Testis (tissue), 3 donors: Measurements from ENCODE around the gene TBC1D17. TPM values are rescaled to one million over a fixed set of nuclear protein-coding genes. Genes with fewer than 3 reads are reported as not detected.

Experiments used
- DNase-seq: peaks from one replicate; pipeline ENCODE4 v3.0.0-alpha.2; 2019
- H3K27ac ChIP-seq, 2 donors: fragments of 200-600 bp; sonication (generic); one replicate each; pipeline ENCODE4 v1.5.1; 2019
- H3K27me3 ChIP-seq: fragments of 200-600 bp; sonication (generic); one replicate; pipeline ENCODE4 v1.5.1; 2019
- H3K36me3 ChIP-seq: fragments of 200-600 bp; sonication (generic); one replicate; pipeline ENCODE4 v1.5.1; 2017; ENCODE audit warnings: low read depth; ENCODE audit errors: missing control alignments
- H3K4me1 ChIP-seq: fragments of 200-600 bp; sonication (generic); one replicate; pipeline ENCODE4 v1.5.1; 2019
- H3K4me3 ChIP-seq, 2 donors: fragments of 200-600 bp; sonication (generic); one replicate each; pipeline ENCODE4 v1.5.1; 2017 to 2019
- H3K9me3 ChIP-seq: fragments of 200-600 bp; sonication (generic); one replicate; pipeline ENCODE4 v1.5.1; 2017
- CTCF ChIP-seq, 3 experiments: fragments of 450-650 bp in 2 of 3; fragments of 200-600 bp in 1 of 3; sonication (generic) in 1 of 3; IDR thresholded peaks; one replicate each; pipeline ENCODE4 v1.5.1; 2016 to 2019; ENCODE audit warnings: antibody characterized with exemption in 3 of 3, mild to moderate bottlenecking in 2 of 3, moderate library complexity in 1 of 3
- POLR2A ChIP-seq: fragments of 450-650 bp; IDR thresholded peaks from one replicate; pipeline ENCODE4 v1.6.1; 2017; ENCODE audit warnings: antibody characterized with exemption, mild to moderate bottlenecking, moderate library complexity
- WGBS, 2 donors: methylation state at CpG; one replicate each; pipeline ENCODE4 v1.1.5; 2018; 5-methylcytosine and 5-hydroxymethylcytosine counted together
- intact Hi-C: fragments of 100-400 bp; cut with DNase I; formaldehyde crosslinking; loops from one replicate; pipeline ENCODE4 v1.15.1; 2023; ENCODE audit warnings: low total_unique reads
- polyA plus RNA-seq: library from polyadenylated mRNA; stranded (reverse); fragments of 350-450 nt; fragmentation: Illumina TruSeq; extraction: RNeasy Lipid Tissue Mini Kit (QIAGEN cat#74804); gene quantifications from one replicate; pipeline ENCODE4 v1.2.3, GENCODE V29; 2014; ENCODE audit warnings: low read depth, low replicate concordance; ENCODE audit not compliant: insufficient read depth
- total RNA-seq, 2 donors: library from RNA; depleted of rRNA; stranded (reverse); fragments of >200 nt; gene quantifications; one replicate each; pipeline ENCODE4 v1.2.3, GENCODE V29; 2016

Gene TBC1D17
- total and polyA plus RNA-seq, 3 donors from 2014 or later, result 31.1 to 49.1 (median 47.2) TPM

- no peak for DNase-seq
- peaks cover 3% of the 10 kb centered on the region for H3K36me3 ChIP-seq
- intact Hi-C loops, result no loop called here
Observed at GRCh38 chr19:49837009-49837310, 40.5 kb upstream of the TBC1D17 start.

GRCh38 chr19:49837425-49837824 is 40.1 kb upstream of the TBC1D17 start:
- Histone ChIP-seq H3K9me3 (no peaks in the 10 kb centered on the region), H3K4me3 (no peak overlapping the region), H3K36me3 (peaks cover 3% of the 10 kb centered on the region), H3K27ac (no peak overlapping the region), H3K4me1 (no peaks in the 10 kb centered on the region), H3K27me3 (no peaks in the 10 kb centered on the region)
- DNase-seq, result no peak
- no peak for TF ChIP-seq CTCF (IDR thresholded peaks at IDR 0.05)
- WGBS, 2 donors, result 96 to 97% methylated on average over 9 of the region's 9 CpGs
- intact Hi-C loops, result no loop called here

More at GRCh38 chr19:49837009-49837310, 40.5 kb upstream of the TBC1D17 start:
- Histone ChIP-seq H3K4me1 (no peaks in the 10 kb centered on the region), H3K27me3 (no peaks in the 10 kb centered on the region), H3K27ac (no peak overlapping the region), H3K9me3 (no peaks in the 10 kb centered on the region), H3K4me3 (no peak overlapping the region)
- 93 to 94% methylated on average over 2 to 5 of the region's 5 CpGs for WGBS, 2 donors
- TF ChIP-seq POLR2A (no peak), CTCF (IDR thresholded peaks at IDR 0.05) (no peak)

GRCh38 chr19:49838885-49839588 is 38.5 kb upstream of the TBC1D17 start:
- intact Hi-C loops, result no loop called here
- no peaks in the 10 kb centered on the region for H3K9me3 ChIP-seq
- no peak for DNase-seq
- H3K27me3 ChIP-seq, result no peaks in the 10 kb centered on the region
- WGBS, 2 donors, result 88 to 91% methylated on average over 16 to 18 of the region's 18 CpGs
- H3K4me1 ChIP-seq, result no peaks in the 10 kb centered on the region
- no peak overlapping the region for H3K27ac ChIP-seq
- H3K36me3 ChIP-seq, result peaks cover under 1% of the 10 kb centered on the region
- TF ChIP-seq CTCF (IDR thresholded peaks at IDR 0.05), result no peak
- no peak for TF ChIP-seq POLR2A
- H3K4me3 ChIP-seq, result no peak overlapping the region

- WGBS, 2 donors, result 95% methylated on average over 11 of the region's 11 CpGs
- intact Hi-C loops, result no loop called here
- H3K4me3 ChIP-seq, result no peak overlapping the region
- H3K36me3 ChIP-seq, result no peaks in the 10 kb centered on the region
- H3K9me3 ChIP-seq, result no peaks in the 10 kb centered on the region
- TF ChIP-seq POLR2A (no peak), CTCF (IDR thresholded peaks at IDR 0.05) (no peak)
- H3K27ac ChIP-seq, result no peak overlapping the region
- no peaks in the 10 kb centered on the region for H3K27me3 ChIP-seq
- H3K4me1 ChIP-seq, result no peaks in the 10 kb centered on the region
- DNase-seq, result no peak
Observed at GRCh38 chr19:49839713-49840112, 37.8 kb upstream of the TBC1D17 start.

GRCh38 chr19:49840321-49840720 is 37.2 kb upstream of the TBC1D17 start:
- Histone ChIP-seq H3K9me3 (no peaks in the 10 kb centered on the region), H3K27ac (no peak overlapping the region), H3K27me3 (no peaks in the 10 kb centered on the region), H3K36me3 (no peaks in the 10 kb centered on the region), H3K4me1 (no peaks in the 10 kb centered on the region), H3K4me3 (no peak overlapping the region)
- intact Hi-C loops, result no loop called here
- no peak for DNase-seq
- WGBS, 2 donors, result 87 to 90% methylated on average over 11 of the region's 11 CpGs
- TF ChIP-seq CTCF (IDR thresholded peaks at IDR 0.05), result no peak
- no peak for TF ChIP-seq POLR2A
